ENCODE measurements around the gene SLC18B1. TPM values are rescaled to one million over a fixed set of nuclear protein-coding genes. Genes with fewer than 3 reads are reported as not detected.

Gene SLC18B1
- total RNA-seq, 2 donors from 2014 or later = 3.2 to 3.9 TPM

DNA sequence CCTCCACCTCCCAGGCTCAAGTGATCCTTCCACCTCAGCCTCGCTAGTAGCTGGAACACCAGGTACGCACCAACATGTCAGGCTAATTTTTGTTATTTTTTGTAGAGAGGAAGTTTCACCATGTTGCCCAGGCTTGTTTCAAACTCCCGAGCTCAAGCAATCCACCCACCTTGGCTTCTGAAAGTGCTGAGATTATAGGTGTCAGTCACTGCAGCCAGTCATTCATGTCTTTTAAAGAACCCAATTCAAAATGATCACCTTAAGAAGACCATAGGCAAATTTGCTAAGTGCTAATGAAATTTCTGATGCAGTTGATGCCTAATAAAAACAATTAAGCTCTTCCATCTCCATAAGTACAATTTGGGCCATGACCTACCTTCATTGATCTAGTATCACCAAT lies 38.2 kb downstream of the SLC18B1 start:
- Histone ChIP-seq H3K4me1 (no peaks in the 10 kb centered on the region), H3K36me3 (no peaks in the 10 kb centered on the region), H3K27me3 (no peaks in the 10 kb centered on the region), H3K4me3 (no peak overlapping the region), H3K27ac (no peak overlapping the region), H3K9me3 (no peaks in the 10 kb centered on the region)
- TF ChIP-seq, protein P1, sequence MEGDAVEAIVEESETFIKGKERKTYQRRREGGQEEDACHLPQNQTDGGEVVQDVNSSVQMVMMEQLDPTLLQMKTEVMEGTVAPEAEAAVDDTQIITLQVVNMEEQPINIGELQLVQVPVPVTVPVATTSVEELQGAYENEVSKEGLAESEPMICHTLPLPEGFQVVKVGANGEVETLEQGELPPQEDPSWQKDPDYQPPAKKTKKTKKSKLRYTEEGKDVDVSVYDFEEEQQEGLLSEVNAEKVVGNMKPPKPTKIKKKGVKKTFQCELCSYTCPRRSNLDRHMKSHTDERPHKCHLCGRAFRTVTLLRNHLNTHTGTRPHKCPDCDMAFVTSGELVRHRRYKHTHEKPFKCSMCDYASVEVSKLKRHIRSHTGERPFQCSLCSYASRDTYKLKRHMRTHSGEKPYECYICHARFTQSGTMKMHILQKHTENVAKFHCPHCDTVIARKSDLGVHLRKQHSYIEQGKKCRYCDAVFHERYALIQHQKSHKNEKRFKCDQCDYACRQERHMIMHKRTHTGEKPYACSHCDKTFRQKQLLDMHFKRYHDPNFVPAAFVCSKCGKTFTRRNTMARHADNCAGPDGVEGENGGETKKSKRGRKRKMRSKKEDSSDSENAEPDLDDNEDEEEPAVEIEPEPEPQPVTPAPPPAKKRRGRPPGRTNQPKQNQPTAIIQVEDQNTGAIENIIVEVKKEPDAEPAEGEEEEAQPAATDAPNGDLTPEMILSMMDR (IDR thresholded peaks at IDR 0.05) = no peak
- no peak for DNase-seq (ENCODE audit: low spot score)

DNA sequence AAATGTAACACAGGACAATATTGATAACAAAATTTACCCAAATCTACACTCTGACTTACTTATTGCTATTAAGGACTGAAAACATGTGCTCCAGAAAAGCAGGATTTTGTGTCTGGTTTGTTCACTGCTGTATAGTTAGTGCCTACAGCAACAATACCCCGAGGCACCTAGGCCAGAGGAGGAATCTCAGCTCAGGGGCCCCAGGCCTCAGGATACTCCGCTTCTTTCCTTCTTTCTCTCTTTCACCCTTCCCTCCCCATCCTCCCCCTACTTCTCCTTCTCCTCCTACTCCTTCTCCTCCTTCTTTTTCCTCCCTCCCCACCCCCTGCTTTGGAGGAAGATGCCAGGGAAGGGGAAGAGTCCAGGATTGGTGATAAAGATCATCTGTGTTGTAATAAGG lies 39.7 kb downstream of the SLC18B1 start:
- no peaks in the 10 kb centered on the region for H3K4me1 ChIP-seq
- no peaks in the 10 kb centered on the region for H3K27me3 ChIP-seq
- no peaks in the 10 kb centered on the region for H3K9me3 ChIP-seq
- H3K36me3 ChIP-seq = no peaks in the 10 kb centered on the region
- no peak overlapping the region for H3K27ac ChIP-seq
- no peak overlapping the region for H3K4me3 ChIP-seq
- DNase-seq (ENCODE audit: low spot score) = no peak
- TF ChIP-seq, protein P1 (IDR thresholded peaks at IDR 0.05) = no peak

DNA sequence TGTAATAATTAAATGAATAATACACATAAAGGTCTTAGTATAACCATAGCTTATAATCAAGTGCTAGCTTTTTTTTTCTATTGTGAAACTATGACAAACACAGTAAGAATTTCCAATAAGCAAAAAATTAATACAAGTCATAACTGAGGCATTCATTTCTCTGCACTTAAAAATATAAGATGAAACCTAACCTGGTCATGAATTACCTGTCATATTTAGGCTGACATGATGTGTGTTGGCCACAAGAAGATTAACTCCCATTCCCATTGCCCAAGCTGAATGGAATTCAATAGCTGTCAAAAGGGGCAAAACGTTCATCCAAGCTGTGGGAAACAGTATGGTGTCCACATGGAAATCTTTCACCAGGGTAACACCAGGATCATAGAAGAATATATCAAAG lies 46.2 kb downstream of the SLC18B1 start:
- Histone ChIP-seq H3K4me3 (no peak overlapping the region), H3K9me3 (no peaks in the 10 kb centered on the region), H3K36me3 (no peaks in the 10 kb centered on the region), H3K27ac (no peak overlapping the region), H3K4me1 (no peaks in the 10 kb centered on the region), H3K27me3 (no peaks in the 10 kb centered on the region)
- TF ChIP-seq, protein P1 (IDR thresholded peaks at IDR 0.05) = no peak
- DNase-seq (ENCODE audit: low spot score) = no peak

DNA sequence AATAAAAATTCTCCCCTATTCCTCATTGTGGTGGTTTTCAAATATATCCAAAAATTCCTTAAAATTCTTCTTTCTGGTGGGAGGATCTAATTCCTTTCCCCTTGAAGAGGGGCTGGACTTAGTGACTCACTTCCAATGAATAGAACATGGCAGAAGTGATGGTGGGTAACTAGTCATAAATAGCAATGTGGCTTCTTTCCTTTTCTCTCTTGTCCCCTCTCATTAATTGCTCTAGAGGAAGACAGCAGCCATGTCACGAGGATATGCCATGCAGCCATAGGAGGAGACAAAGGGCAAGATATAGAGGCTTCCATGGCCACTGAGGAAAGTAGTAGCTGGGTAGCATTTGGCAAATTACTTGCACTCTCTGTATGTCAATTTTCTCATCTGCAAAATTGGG lies 46.6 kb downstream of the SLC18B1 start:
- H3K27ac ChIP-seq = no peak overlapping the region
- TF ChIP-seq, protein P1 (IDR thresholded peaks at IDR 0.05) = no peak
- DNase-seq (ENCODE audit: low spot score) = no peak
- no peak overlapping the region for H3K4me3 ChIP-seq
- H3K36me3 ChIP-seq = no peaks in the 10 kb centered on the region
- H3K9me3 ChIP-seq = no peaks in the 10 kb centered on the region
- no peaks in the 10 kb centered on the region for H3K4me1 ChIP-seq
- no peaks in the 10 kb centered on the region for H3K27me3 ChIP-seq

DNA sequence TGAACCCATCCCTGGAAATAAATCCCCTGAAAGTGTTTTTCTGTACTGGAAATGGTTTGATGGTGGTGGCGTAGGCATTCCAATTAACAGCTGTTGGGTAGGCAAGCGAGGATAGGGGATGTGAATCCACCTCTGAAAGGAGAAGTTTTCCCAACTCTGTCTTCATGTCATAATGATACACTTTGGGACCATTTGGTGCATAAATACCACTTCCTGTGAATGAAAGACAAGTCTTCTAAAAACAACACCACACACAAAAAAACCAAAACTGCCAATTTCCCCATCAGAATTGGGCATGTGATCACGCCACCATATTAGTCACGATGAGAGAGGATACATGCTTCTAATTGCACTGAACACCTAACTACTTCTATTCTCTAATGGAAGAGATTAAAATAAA lies 47.1 kb downstream of the SLC18B1 start:
- Histone ChIP-seq H3K4me1 (no peaks in the 10 kb centered on the region), H3K4me3 (no peak overlapping the region), H3K36me3 (no peaks in the 10 kb centered on the region), H3K27me3 (no peaks in the 10 kb centered on the region), H3K27ac (no peak overlapping the region), H3K9me3 (no peaks in the 10 kb centered on the region)
- no peak for DNase-seq (ENCODE audit: low spot score)
- TF ChIP-seq, protein P1 (IDR thresholded peaks at IDR 0.05) = no peak

DNA sequence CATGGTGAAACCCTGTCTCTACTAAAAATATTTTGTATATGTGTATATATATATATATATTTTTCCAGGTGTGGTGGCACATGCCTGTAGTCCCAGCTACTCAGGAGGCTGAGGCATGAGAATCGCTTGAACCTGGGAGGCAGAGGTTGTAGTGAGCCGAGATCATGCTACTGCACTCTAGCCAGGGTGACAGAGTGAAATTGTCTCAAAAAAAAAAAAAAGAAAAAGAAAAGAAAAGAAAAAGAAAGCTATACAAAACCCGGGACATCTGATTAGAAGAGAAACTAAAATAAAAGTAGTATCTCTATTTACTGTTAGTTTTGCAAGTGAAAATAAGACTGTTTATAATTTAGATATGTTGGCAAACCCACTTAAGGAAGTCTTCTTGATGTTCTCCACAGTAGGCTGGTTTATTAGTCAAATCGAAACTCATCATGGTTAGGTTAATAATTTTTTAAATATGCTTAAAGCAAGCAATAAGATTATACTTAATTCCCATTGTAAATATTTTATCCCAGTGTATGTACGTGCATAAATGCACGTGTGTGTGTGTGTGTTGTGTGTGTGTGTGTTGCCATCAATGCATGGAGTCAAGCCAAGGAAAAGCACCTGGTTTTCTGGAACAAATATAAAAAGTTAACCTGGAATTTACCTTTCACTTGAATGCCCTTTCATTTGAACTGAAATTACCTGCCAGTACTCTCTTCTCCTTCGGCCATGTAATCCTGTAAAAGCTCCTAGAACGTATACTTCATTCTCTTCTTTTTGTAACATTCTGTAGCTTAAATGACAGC lies 47.8 kb downstream of the SLC18B1 start:
- no peaks in the 10 kb centered on the region for H3K4me1 ChIP-seq
- no peak overlapping the region for H3K4me3 ChIP-seq
- TF ChIP-seq, protein P1 (IDR thresholded peaks at IDR 0.05) = no peak
- no peaks in the 10 kb centered on the region for H3K27me3 ChIP-seq
- H3K27ac ChIP-seq = no peak overlapping the region
- DNase-seq (ENCODE audit: low spot score) = no peak
- no peaks in the 10 kb centered on the region for H3K9me3 ChIP-seq
- no peaks in the 10 kb centered on the region for H3K36me3 ChIP-seq
